SH-SY5Y (cell line): ENCODE data around the gene RPL18.

ENCODE experiments used
- GATA2 ChIP-seq: IDR thresholded peaks from 2 replicates; pipeline ENCODE4 v1.6.1; 2011; ENCODE audit warnings: mild to moderate bottlenecking, low read depth, low read length
- GATA3 ChIP-seq: IDR thresholded peaks from 2 replicates; pipeline ENCODE4 v1.6.1; 2011; ENCODE audit warnings: low read depth, mild to moderate bottlenecking, low read length, moderate library complexity

- TF ChIP-seq GATA2, result no peak
- no peak for TF ChIP-seq GATA3
Observed at GRCh38 chr19:48668761-48669160, 49.8 kb upstream of the RPL18 start.
